ENCODE measurements around the gene HIVEP3. TPM values are rescaled to one million over a fixed set of nuclear protein-coding genes. Genes with fewer than 3 reads are reported as not detected.

The HIVEP3 gene
- polyA plus RNA-seq, 1 donor (not counting 4 experiments of a cell fraction or from before 2014, with no cell fraction given), result 1.1 TPM

- dilution Hi-C loops (cut with MboI; ENCODE audit: extremely low pct_ligation_motif_present, low sequenced_read_pairs), result no loop called here
- FAIRE-seq (no peak), DNase-seq (ENCODE audit: low read depth, low spot score) (no peak)
- Histone ChIP-seq H3K4me3 (ENCODE audit: control insufficient read depth in 2 of 3, extremely low read depth in 1 of 3, insufficient read depth in 2 of 3, low read depth in 1 of 3, low read length in 3 of 3) (no peak overlapping the region), H4K20me1 (ENCODE audit: control insufficient read depth, extremely low read depth, insufficient read depth, low read length) (no peaks in the 10 kb centered on the region), H3K4me2 (ENCODE audit: control insufficient read depth, extremely low read depth, insufficient read depth, low read depth, low read length) (no peak overlapping the region), H3K79me2 (ENCODE audit: control insufficient read depth, insufficient read depth, low read length) (no peaks in the 10 kb centered on the region), H3K27ac (ENCODE audit: control insufficient read depth, insufficient read depth, low read length) (no peak overlapping the region), H3K36me3 (ENCODE audit: control insufficient read depth in 2 of 2, extremely low read depth in 1 of 2, insufficient read depth in 2 of 2, low read length in 2 of 2) (no peaks in the 10 kb centered on the region), H3K9ac (ENCODE audit: control insufficient read depth, extremely low read depth, insufficient read depth, low read length) (no peak overlapping the region), H3K27me3 (ENCODE audit: control insufficient read depth, extremely low read depth, insufficient read depth, low read length) (no peaks in the 10 kb centered on the region), H2AFZ (ENCODE audit: control insufficient read depth, low read length) (no peak overlapping the region), H3K9me3 (ENCODE audit: control insufficient read depth, low read depth, low read length) (no peaks in the 10 kb centered on the region), H3K4me1 (ENCODE audit: control insufficient read depth, extremely low read depth, insufficient read depth, low read length) (no peaks in the 10 kb centered on the region), H3K9me1 (ENCODE audit: control insufficient read depth, extremely low read depth, insufficient read depth, low read length) (no peaks in the 10 kb centered on the region)
- TF ChIP-seq EZH2 (IDR thresholded peaks at IDR 0.05; ENCODE audit: low read length) (no peak), CTCF (optimal IDR thresholded peaks at IDR 0.05 in 1 of 3, IDR thresholded peaks at IDR 0.05 in 1 of 3, conservative IDR thresholded peaks at IDR 0.05 in 1 of 3; ENCODE audit: extremely low read depth in 1 of 3, insufficient read depth in 2 of 3, low read length in 3 of 3) (no peak)
Measured at GRCh38 chr1:41583658-41584547, 334.8 kb downstream of the HIVEP3 start.

- H4K20me1 ChIP-seq (ENCODE audit: control insufficient read depth, extremely low read depth, insufficient read depth, low read length), result no peaks in the 10 kb centered on the region
- H3K4me2 ChIP-seq (ENCODE audit: control insufficient read depth, extremely low read depth, insufficient read depth, low read depth, low read length), result no peak overlapping the region
- H3K9me1 ChIP-seq (ENCODE audit: control insufficient read depth, extremely low read depth, insufficient read depth, low read length), result no peaks in the 10 kb centered on the region
- FAIRE-seq, result no peak
- no peaks in the 10 kb centered on the region for H3K36me3 ChIP-seq (ENCODE audit: control insufficient read depth in 2 of 2, extremely low read depth in 1 of 2, insufficient read depth in 2 of 2, low read length in 2 of 2)
- no peak for TF ChIP-seq EZH2 (IDR thresholded peaks at IDR 0.05; ENCODE audit: low read length)
- no peak for TF ChIP-seq CTCF (optimal IDR thresholded peaks at IDR 0.05 in 1 of 3, IDR thresholded peaks at IDR 0.05 in 1 of 3, conservative IDR thresholded peaks at IDR 0.05 in 1 of 3; ENCODE audit: extremely low read depth in 1 of 3, insufficient read depth in 2 of 3, low read length in 3 of 3)
- H2AFZ ChIP-seq (ENCODE audit: control insufficient read depth, low read length), result no peak overlapping the region
- dilution Hi-C loops (cut with MboI; ENCODE audit: extremely low pct_ligation_motif_present, low sequenced_read_pairs), result no loop called here
- no peak overlapping the region for H3K4me3 ChIP-seq (ENCODE audit: control insufficient read depth in 2 of 3, extremely low read depth in 1 of 3, insufficient read depth in 2 of 3, low read depth in 1 of 3, low read length in 3 of 3)
- H3K9me3 ChIP-seq (ENCODE audit: control insufficient read depth, low read depth, low read length), result no peaks in the 10 kb centered on the region
- no peak overlapping the region for H3K9ac ChIP-seq (ENCODE audit: control insufficient read depth, extremely low read depth, insufficient read depth, low read length)
- H3K27me3 ChIP-seq (ENCODE audit: control insufficient read depth, extremely low read depth, insufficient read depth, low read length), result no peaks in the 10 kb centered on the region
- no peak for DNase-seq (ENCODE audit: low read depth, low spot score)
- no peak overlapping the region for H3K27ac ChIP-seq (ENCODE audit: control insufficient read depth, insufficient read depth, low read length)
- no peaks in the 10 kb centered on the region for H3K79me2 ChIP-seq (ENCODE audit: control insufficient read depth, insufficient read depth, low read length)
- no peaks in the 10 kb centered on the region for H3K4me1 ChIP-seq (ENCODE audit: control insufficient read depth, extremely low read depth, insufficient read depth, low read length)
Measured at GRCh38 chr1:41582851-41583657, 335.7 kb downstream of the HIVEP3 start.

Data from keratinocyte (primary cell).